H1 (cell line): ENCODE data around the gene DCDC2. TPM values are rescaled to one million over a fixed set of nuclear protein-coding genes. Genes with fewer than 3 reads are reported as not detected.

Experiments
- CTCF ChIA-PET: fragments of 300-600 bp; sonication (Branson Sonifier 250); formaldehyde crosslinking; loops from one replicate; lab custom pipeline; 2021; ENCODE audit not compliant: partially characterized antibody; lab: Charles Lee
- POLR2A ChIA-PET: fragments of 300-600 bp; sonication (Branson Sonifier 250); formaldehyde crosslinking; loops from one replicate; lab custom pipeline; 2021; ENCODE audit warnings: inconsistent platforms; ENCODE audit not compliant: partially characterized antibody; lab: Charles Lee
- DNase-seq, 2 experiments: peaks; one replicate each; pipeline versions ENCODE4 v3.0.0 to v3.0.0-alpha.2; 2010 to 2022; ENCODE audit warnings: low spot score in 2 of 2, low read depth in 1 of 2, mixed read lengths in 1 of 2
- FAIRE-seq: peaks from 2 replicates; lab custom pipeline; 2011; peaks lifted over from hg19 to GRCh38; lab: Jason Lieb, UNC
- H2AFZ ChIP-seq: 2 replicates; pipeline ENCODE4 v1.8.1; 2012; ENCODE audit warnings: low read length, inconsistent platforms
- H2AK5ac ChIP-seq: 2 replicates; pipeline ENCODE4 v1.6.1; 2013; ENCODE audit warnings: low read depth, low read length
- H2BK120ac ChIP-seq: replicated peaks from 2 replicates; pipeline ENCODE3; 2013; ENCODE audit warnings: low read depth, low read length, inconsistent platforms
- H2BK12ac ChIP-seq: 2 replicates; pipeline ENCODE4 v1.6.1; 2013; ENCODE audit warnings: low read depth, low read length
- H2BK15ac ChIP-seq: 2 replicates; pipeline ENCODE4 v1.6.1; 2013; ENCODE audit warnings: low read length
- H2BK20ac ChIP-seq: 2 replicates; pipeline ENCODE4 v1.6.1; 2013; ENCODE audit warnings: low read length
- H2BK5ac ChIP-seq: 2 replicates; pipeline ENCODE4 v1.6.1; 2013; ENCODE audit warnings: low read depth, low read length
- H3K14ac ChIP-seq: 2 replicates; pipeline ENCODE4 v1.6.1; 2013; ENCODE audit warnings: inconsistent platforms; ENCODE audit not compliant: insufficient read length
- H3K18ac ChIP-seq: 2 replicates; pipeline ENCODE4 v1.6.1; 2013; ENCODE audit warnings: low read length; ENCODE audit errors: extremely low read depth
- H3K23ac ChIP-seq: 2 replicates; pipeline ENCODE4 v1.6.1; 2013; ENCODE audit warnings: inconsistent platforms; ENCODE audit not compliant: insufficient read length
- H3K23me2 ChIP-seq: 2 replicates; pipeline ENCODE4 v1.6.1; 2013; ENCODE audit warnings: low read depth, low read length
- H3K27ac ChIP-seq: 2 replicates; pipeline ENCODE4 v1.6.1; 2011; ENCODE audit warnings: low read depth, low read length, inconsistent platforms
- H3K27me3 ChIP-seq, 4 experiments: replicated peaks in 1 of 4; 1 replicate in 1 of 4; 2 replicates in 3 of 4; pipeline versions ENCODE4 v1.6.1 to v1.8.1; 2011 to 2013; ENCODE audit warnings: low read length in 3 of 4, mild to moderate bottlenecking in 3 of 4, inconsistent platforms in 2 of 4, mixed read lengths in 2 of 4, moderate library complexity in 1 of 4; ENCODE audit not compliant: control insufficient read depth in 3 of 4, insufficient read depth in 3 of 4; ENCODE audit errors: extremely low read depth in 1 of 4
- H3K36me3 ChIP-seq, 4 experiments: 2 replicates each; pipeline versions ENCODE4 v1.6.1 to v1.8.1; 2011 to 2013; ENCODE audit warnings: mild to moderate bottlenecking in 4 of 4, low read length in 3 of 4, moderate library complexity in 2 of 4, control low read depth in 1 of 4, inconsistent platforms in 1 of 4; ENCODE audit not compliant: insufficient read depth in 4 of 4, control insufficient read depth in 2 of 4
- H3K4ac ChIP-seq: replicated peaks from 2 replicates; pipeline ENCODE3; 2013; ENCODE audit warnings: low read length, low read depth, mixed read lengths, inconsistent platforms; ENCODE audit not compliant: insufficient read length
- H3K4me1 ChIP-seq, 4 experiments: replicated peaks in 1 of 4; 1 replicate in 1 of 4; 2 replicates in 3 of 4; pipeline versions ENCODE4 v1.6.1 to v1.8.1; 2011 to 2013; ENCODE audit warnings: low read length in 3 of 4, inconsistent platforms in 2 of 4, mixed read lengths in 1 of 4; ENCODE audit not compliant: insufficient read depth in 4 of 4, control insufficient read depth in 3 of 4
- H3K4me2 ChIP-seq, 2 experiments: 2 replicates each; pipeline versions ENCODE4 v1.6.1 to v1.8.1; 2011 to 2013; ENCODE audit warnings: low read depth in 2 of 2, low read length in 2 of 2, control low read depth in 1 of 2, inconsistent platforms in 1 of 2, mild to moderate bottlenecking in 1 of 2; ENCODE audit not compliant: insufficient read depth in 1 of 2
- H3K4me3 ChIP-seq, 4 experiments: fragments of 200-600, 300-600 bp in 1 of 4; sonication (generic), shearing (Covaris generic), sonication (Bioruptor Twin) in 1 of 4; 2 replicates each; pipeline versions ENCODE4 v1.5.1 to v1.8.1; 2011 to 2016; ENCODE audit warnings: low read length in 4 of 4, low read depth in 3 of 4, control low read depth in 2 of 4, inconsistent platforms in 2 of 4, mild to moderate bottlenecking in 2 of 4, mixed read lengths in 1 of 4, moderate library complexity in 1 of 4; ENCODE audit not compliant: insufficient read depth in 2 of 4; ENCODE audit errors: extremely low read depth in 1 of 4
- H3K56ac ChIP-seq: replicated peaks from 2 replicates; pipeline ENCODE3; 2013; ENCODE audit warnings: low read depth, mild to moderate bottlenecking, mixed read lengths, low read length, inconsistent platforms; ENCODE audit not compliant: insufficient read length
- H3K79me1 ChIP-seq: 2 replicates; pipeline ENCODE4 v1.6.1; 2013; ENCODE audit warnings: low read depth, low read length, control low read depth
- H3K79me2 ChIP-seq, 2 experiments: 2 replicates each; pipeline versions ENCODE4 v1.6.1 to v1.8.1; 2012 to 2013; ENCODE audit warnings: low read length in 2 of 2, mild to moderate bottlenecking in 2 of 2, inconsistent platforms in 1 of 2; ENCODE audit not compliant: insufficient read depth in 2 of 2, control insufficient read depth in 1 of 2
- H3K9ac ChIP-seq, 4 experiments: replicated peaks in 1 of 4; 1 replicate in 1 of 4; 2 replicates in 3 of 4; pipeline versions ENCODE4 v1.6.1 to v1.8.1; 2011 to 2013; ENCODE audit warnings: low read depth in 3 of 4, low read length in 3 of 4, control low read depth in 2 of 4, mild to moderate bottlenecking in 2 of 4, moderate library complexity in 2 of 4, inconsistent platforms in 1 of 4; ENCODE audit errors: extremely low read depth in 1 of 4
- H3K9me3 ChIP-seq, 2 experiments: 2 replicates each; pipeline versions ENCODE4 v1.6.1 to v1.8.1; 2012 to 2013; ENCODE audit warnings: mild to moderate bottlenecking in 2 of 2, moderate library complexity in 2 of 2, control low read depth in 1 of 2, inconsistent platforms in 1 of 2, low read depth in 1 of 2, low read length in 1 of 2, mixed read lengths in 1 of 2; ENCODE audit not compliant: insufficient read depth in 2 of 2
- H4K20me1 ChIP-seq, 2 experiments: replicated peaks in 1 of 2; 2 replicates each; pipeline versions ENCODE3 to v1.8.1; 2011 to 2013; ENCODE audit warnings: inconsistent platforms in 2 of 2, low read length in 2 of 2, mild to moderate bottlenecking in 1 of 2; ENCODE audit not compliant: insufficient read depth in 2 of 2, control insufficient read depth in 1 of 2
- H4K5ac ChIP-seq: 2 replicates; pipeline ENCODE4 v1.6.1; 2013; ENCODE audit warnings: low read length, low read depth, mixed read lengths, inconsistent platforms; ENCODE audit not compliant: insufficient read length
- H4K8ac ChIP-seq: 2 replicates; pipeline ENCODE4 v1.8.0; 2013; ENCODE audit warnings: mild to moderate bottlenecking, moderate library complexity, low read length, inconsistent platforms; ENCODE audit not compliant: insufficient read depth; ENCODE audit errors: extremely low read depth
- H4K91ac ChIP-seq: replicated peaks from 2 replicates; pipeline ENCODE3; 2013; ENCODE audit warnings: low read length, mixed read lengths, inconsistent platforms; ENCODE audit not compliant: insufficient read length
- CHD1 ChIP-seq: IDR thresholded peaks from 2 replicates; pipeline ENCODE4 v1.6.1; 2012; ENCODE audit warnings: low read depth, low read length, improper control_type of control experiment
- EP300 ChIP-seq, 2 experiments: IDR thresholded peaks; 1 replicate in 1 of 2; 2 replicates in 1 of 2; pipeline ENCODE4 v1.6.1; 2011 to 2012; ENCODE audit warnings: low read depth in 2 of 2, low read length in 2 of 2, mild to moderate bottlenecking in 2 of 2, borderline replicate concordance in 1 of 2, inconsistent platforms in 1 of 2, moderate library complexity in 1 of 2
- HDAC2 ChIP-seq, 2 experiments: fragments of 300-600 bp in 1 of 2; sonication (generic) in 1 of 2; IDR thresholded peaks; 2 replicates each; pipeline ENCODE4 v1.6.1; 2011 to 2012; ENCODE audit warnings: low read depth in 2 of 2, low read length in 2 of 2, mild to moderate bottlenecking in 2 of 2, moderate library complexity in 2 of 2, borderline replicate concordance in 1 of 2, inconsistent platforms in 1 of 2
- HDAC6 ChIP-seq: IDR thresholded peaks from one replicate; pipeline ENCODE4 v1.7.1; 2012; ENCODE audit warnings: low read depth, mild to moderate bottlenecking, inconsistent platforms, low read length, moderate library complexity
- RBBP5 ChIP-seq: IDR thresholded peaks from 2 replicates; pipeline ENCODE4 v1.7.1; 2012; ENCODE audit warnings: low read depth, mild to moderate bottlenecking, inconsistent platforms, low read length, moderate library complexity, borderline replicate concordance
- RXRA ChIP-seq: IDR thresholded peaks from 2 replicates; pipeline ENCODE4 v1.6.1; 2011; ENCODE audit warnings: low read depth, mild to moderate bottlenecking, low read length, moderate library complexity; ENCODE audit not compliant: insufficient read depth
- SIX5 ChIP-seq: IDR thresholded peaks from 2 replicates; pipeline ENCODE4 v1.6.1; 2011; ENCODE audit warnings: mild to moderate bottlenecking, low read depth, low read length
- SP1 ChIP-seq: IDR thresholded peaks from 2 replicates; pipeline ENCODE4 v1.6.1; 2011; ENCODE audit warnings: low read depth, low read length
- SP4 ChIP-seq: IDR thresholded peaks from 2 replicates; pipeline ENCODE4 v1.6.1; 2012; ENCODE audit warnings: low read length, inconsistent platforms
- SUZ12 ChIP-seq: fragments of 200-600 bp; sonication (generic); IDR thresholded peaks from 2 replicates; pipeline ENCODE4 v1.6.1; 2012; ENCODE audit warnings: mild to moderate bottlenecking, inconsistent platforms, low read length, moderate library complexity, mixed read lengths
- TEAD4 ChIP-seq: IDR thresholded peaks from 2 replicates; pipeline ENCODE4 v1.6.1; 2012; ENCODE audit warnings: low read depth, low read length, inconsistent platforms, mixed read lengths
- ZNF274 ChIP-seq: IDR thresholded peaks from 2 replicates; pipeline ENCODE4 v1.7.0; 2012; ENCODE audit warnings: low read length, borderline replicate concordance; ENCODE audit errors: extremely low read depth
- WGBS, 2 experiments: shearing (Covaris generic) in 1 of 2; methylation state at CpG; one replicate each; pipeline versions ENCODE4 v1.1.6 to v1.1.7; 2013 to 2015; ENCODE audit warnings: low lambda C conversion rate in 2 of 2, mixed read lengths in 2 of 2, inconsistent platforms in 1 of 2, low coverage in 1 of 2, missing lambda C conversion rate in 1 of 2; ENCODE audit not compliant: insufficient replicate concordance in 2 of 2, insufficient coverage in 1 of 2, insufficient read length in 1 of 2; ENCODE audit errors: extremely low coverage in 1 of 2, missing lambda C conversion rate in 1 of 2; 5-methylcytosine and 5-hydroxymethylcytosine counted together
- polyA plus RNA-seq, 7 experiments: library from polyadenylated mRNA; depleted of rRNA in 3 of 7; stranded (reverse) in 5 of 7; unstranded in 2 of 7; fragments of >200 nt in 5 of 7; fragments of 200-250 nt in 2 of 7; gene quantifications; 1 replicate in 5 of 7; 2 replicates in 1 of 7; 4 replicates in 1 of 7; pipeline versions ENCODE4 v1.2.1 to v1.2.3, GENCODE V29; 2011 to 2013; ENCODE audit warnings: missing spikeins in 2 of 7, mixed read lengths in 2 of 7
- total RNA-seq: library from RNA; stranded (reverse); fragmentation: NEBNext Ultra II Directional; extraction: Animal tissue kit (Norgen Biotek cat#: 25700); gene quantifications from 2 replicates; pipeline ENCODE4 v1.2.1, GENCODE V29; 2021
- TF ChIP-seq, protein P1 (sequence below): IDR thresholded peaks from 2 replicates; pipeline ENCODE4 v1.6.1; 2012; ENCODE audit warnings: inconsistent platforms

Gene DCDC2
- total and polyA plus RNA-seq, 2 of the 8 experiments (the other 6 are each of a cell fraction or from before 2014, with no cell fraction given): 0.03 to 0.15 TPM

DNA sequence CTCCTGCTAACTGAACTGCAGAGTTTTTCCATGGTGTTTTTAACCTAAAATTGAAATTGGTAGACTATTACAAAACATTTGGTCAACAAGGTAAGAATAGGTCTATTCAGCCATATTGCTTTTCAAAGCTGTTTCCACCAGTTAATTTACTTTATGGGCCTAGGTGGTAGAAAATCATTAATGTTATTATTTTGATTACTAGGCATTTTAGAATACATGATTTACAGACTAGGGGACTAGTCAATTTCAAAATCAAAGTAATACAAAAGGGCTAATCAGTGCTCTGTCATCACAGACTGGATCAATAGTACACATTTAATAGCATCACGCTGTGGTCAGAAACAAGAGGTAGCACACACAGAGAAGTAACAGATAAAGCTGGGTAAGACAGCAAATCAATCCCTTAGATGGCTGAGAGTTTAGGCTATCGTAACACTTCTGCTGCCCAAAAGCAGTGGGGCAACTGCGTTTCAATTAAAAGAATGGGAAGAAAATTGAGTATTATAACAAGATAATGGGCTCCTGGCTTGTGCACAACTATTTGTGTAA is 117.4 kb downstream of the DCDC2 start:
- Histone ChIP-seq H3K36me3 (no peaks in the 10 kb centered on the region), H3K79me2 (no peaks in the 10 kb centered on the region), H3K4me3 (no peak overlapping the region), H3K4me2 (no peak overlapping the region), H2AK5ac (no peak overlapping the region), H3K27ac (no peak overlapping the region), H2BK20ac (no peak overlapping the region), H3K14ac (no peak overlapping the region), H4K91ac (no peak overlapping the region), H3K23ac (no peak overlapping the region), H3K27me3 (no peaks in the 10 kb centered on the region), H4K8ac (no peak overlapping the region), H3K23me2 (no peaks in the 10 kb centered on the region), H2BK15ac (no peak overlapping the region), H2BK12ac (no peak overlapping the region), H3K79me1 (no peaks in the 10 kb centered on the region), H3K18ac (no peak overlapping the region), H2AFZ (no peak overlapping the region), H3K9me3 (no peaks in the 10 kb centered on the region), H4K5ac (no peak overlapping the region), H3K9ac (no peak overlapping the region), H2BK5ac (no peak overlapping the region), H3K4ac (no peak overlapping the region), H3K4me1 (peaks cover 0 to 3% (median 0%) of the 10 kb centered on the region in 4 experiments; a peak in 2 of 7 replicates), H4K20me1 (no peaks in the 10 kb centered on the region), H2BK120ac (no peak overlapping the region), H3K56ac (no peak overlapping the region)
- ChIA-PET CTCF (interaction anchor here (1.0 to 4.8 kb wide), 2 partner anchors 17 to 35 kb away, joined by 3 to 21 read pairs; no protein-coding TSS in a partner anchor), POLR2A (interaction anchor here (0.6 kb wide), 1 partner anchor 426 kb away, joined by 3 read pairs; no protein-coding TSS in a partner anchor)
- DNase-seq: no peak
- WGBS, 2 experiments: 86% methylated on average over 3 of the region's 3 CpGs; no CpG with 5 or more reads in 1 of the 2 experiments
- no peak for FAIRE-seq
- no peak for TF ChIP-seq SP4
- no peak for TF ChIP-seq SP1
- no peak for TF ChIP-seq ZNF274
- TF ChIP-seq CHD1: no peak
- TF ChIP-seq EP300 (IDR thresholded peaks at IDR 0.05; ENCODE audit: borderline replicate concordance in 1 of 2, low read depth in 2 of 2, low read length in 2 of 2): no peak
- no peak for TF ChIP-seq RXRA
- TF ChIP-seq RBBP5: no peak
- TF ChIP-seq HDAC2 (IDR thresholded peaks at IDR 0.05; ENCODE audit: borderline replicate concordance in 1 of 2, low read depth in 2 of 2, low read length in 2 of 2): no peak
- no peak for TF ChIP-seq SUZ12
- no peak for TF ChIP-seq HDAC6
- TF ChIP-seq TEAD4: no peak
- TF ChIP-seq, protein P1, sequence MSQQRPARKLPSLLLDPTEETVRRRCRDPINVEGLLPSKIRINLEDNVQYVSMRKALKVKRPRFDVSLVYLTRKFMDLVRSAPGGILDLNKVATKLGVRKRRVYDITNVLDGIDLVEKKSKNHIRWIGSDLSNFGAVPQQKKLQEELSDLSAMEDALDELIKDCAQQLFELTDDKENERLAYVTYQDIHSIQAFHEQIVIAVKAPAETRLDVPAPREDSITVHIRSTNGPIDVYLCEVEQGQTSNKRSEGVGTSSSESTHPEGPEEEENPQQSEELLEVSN: no peak
- no peak for TF ChIP-seq SIX5
